ENCODE results near the gene TMEM50B.

- TF ChIP-seq CTCF (IDR thresholded peaks at IDR 0.05) (no peak), POLR2A (IDR thresholded peaks at IDR 0.05) (no peak)
Measured at GRCh38 chr21:33511639-33512038, 31.9 kb upstream of the TMEM50B start.
